Hematopoietic multipotent progenitor cell treated with erythropoietin and hydrocortisone succinate and interleukin-3 and kit ligand, for 17 days (in vitro differentiated cells): ENCODE results near the gene TRIM42.

Experiments used
- DNase-seq: peaks from one replicate; pipeline ENCODE4 v3.0.0-alpha.2; 2015; ENCODE audit warnings: low spot score

Gene TRIM42

GRCh38 chr3:140677764-140678163 lies at the start of gene TRIM42:
TRIM42 (plus strand) TSS chr3:140678064; CDS start chr3:140678230, 166 bp downstream.
- no peak for DNase-seq

DNA sequence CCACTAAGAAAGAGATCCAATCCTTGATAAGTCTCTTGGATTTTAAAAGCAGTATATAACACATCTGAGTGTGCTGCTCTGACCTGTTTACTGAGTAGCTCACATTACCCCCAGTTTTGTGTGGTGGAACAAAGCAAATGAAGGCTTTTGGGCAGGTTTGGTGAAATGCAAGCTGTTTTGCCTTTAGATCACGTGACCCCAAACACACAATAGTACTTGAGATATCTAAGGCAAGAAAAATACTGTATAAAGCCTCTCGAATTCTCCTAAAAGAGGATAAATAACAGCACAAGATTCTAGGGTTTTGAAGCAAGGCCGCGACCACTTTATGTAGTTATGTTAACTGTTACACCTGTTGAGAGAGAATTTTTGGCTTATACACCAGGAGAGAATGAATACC lies 49.3 kb upstream of the TRIM42 start:
- DNase-seq, result no peak

- no peak for DNase-seq
Measured at GRCh38 chr3:140629357-140630137, 48.3 kb upstream of the TRIM42 start.

- DNase-seq, result no peak
Measured at GRCh38 chr3:140630366-140630765, 47.5 kb upstream of the TRIM42 start.

- DNase-seq, result no peak
Measured at GRCh38 chr3:140630866-140631265, 47.0 kb upstream of the TRIM42 start.

GRCh38 chr3:140635276-140635675 lies 42.6 kb upstream of the TRIM42 start:
- DNase-seq, result no peak

GRCh38 chr3:140636406-140637138 lies 41.3 kb upstream of the TRIM42 start:
- no peak for DNase-seq

- no peak for DNase-seq
Measured at GRCh38 chr3:140651287-140651686, 26.6 kb upstream of the TRIM42 start.

- DNase-seq, result no peak
Measured at GRCh38 chr3:140655678-140656077, 22.2 kb upstream of the TRIM42 start.

GRCh38 chr3:140664111-140664510 lies 13.8 kb upstream of the TRIM42 start:
- no peak for DNase-seq

- no peak for DNase-seq
Measured at GRCh38 chr3:140682586-140682985, 4.7 kb downstream of the TRIM42 start.

- DNase-seq, result no peak
Measured at GRCh38 chr3:140686128-140686527, 8.3 kb downstream of the TRIM42 start.

DNA sequence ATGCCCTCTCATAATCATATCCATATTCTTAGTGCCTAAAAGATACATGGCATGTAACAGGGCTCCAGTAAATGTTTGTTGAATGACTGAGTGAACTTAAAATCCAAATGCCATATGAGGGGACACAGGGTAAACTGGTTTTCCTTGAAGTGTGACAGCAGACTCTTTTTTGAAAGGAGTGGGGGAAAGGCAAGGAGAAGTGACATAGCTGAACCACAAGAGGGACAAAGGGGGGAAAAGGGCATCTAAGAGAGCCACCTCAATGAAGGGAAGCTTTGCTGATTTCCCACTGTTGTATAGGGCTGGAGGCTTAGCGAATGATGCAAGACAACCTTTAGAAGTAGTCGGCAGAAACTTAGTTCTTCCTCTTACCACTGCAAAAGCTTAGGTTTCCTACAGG lies 9.1 kb downstream of the TRIM42 start:
- no peak for DNase-seq

DNA sequence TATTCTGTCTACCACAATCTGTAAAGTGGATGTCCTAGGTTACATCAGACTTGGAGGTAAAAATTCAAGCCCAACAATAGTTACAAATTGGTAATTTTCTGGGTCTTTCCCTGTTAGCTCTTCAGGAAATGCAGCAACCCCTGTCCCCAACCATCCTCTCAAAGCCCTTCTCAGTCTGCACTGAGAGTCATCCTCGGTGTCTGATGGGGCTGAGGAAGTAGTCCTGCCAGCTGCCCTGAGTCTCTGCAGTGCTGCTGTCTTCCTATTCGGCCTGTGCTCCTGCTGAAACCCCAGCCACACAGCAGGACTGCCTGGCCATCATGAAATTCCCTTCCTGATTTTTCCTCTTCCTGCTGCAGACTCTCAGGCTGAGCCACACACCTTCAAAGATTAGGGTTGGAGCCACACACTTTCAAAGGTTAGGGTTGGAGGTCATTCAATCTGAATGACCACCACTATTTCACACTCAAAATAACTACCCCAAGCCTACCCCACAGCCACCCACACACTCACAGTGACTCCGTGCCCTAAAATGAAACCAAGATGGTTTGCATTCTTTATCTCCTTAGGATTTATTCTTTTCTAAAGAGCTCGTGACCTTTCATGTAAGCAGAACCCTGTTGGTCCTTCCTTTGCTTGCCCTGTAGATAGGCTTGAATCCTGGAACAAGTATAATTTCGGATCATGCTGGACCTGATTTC lies 17.6 kb downstream of the TRIM42 start:
- no peak for DNase-seq

- no peak for DNase-seq
Measured at GRCh38 chr3:140699516-140700231, 21.8 kb downstream of the TRIM42 start.

DNA sequence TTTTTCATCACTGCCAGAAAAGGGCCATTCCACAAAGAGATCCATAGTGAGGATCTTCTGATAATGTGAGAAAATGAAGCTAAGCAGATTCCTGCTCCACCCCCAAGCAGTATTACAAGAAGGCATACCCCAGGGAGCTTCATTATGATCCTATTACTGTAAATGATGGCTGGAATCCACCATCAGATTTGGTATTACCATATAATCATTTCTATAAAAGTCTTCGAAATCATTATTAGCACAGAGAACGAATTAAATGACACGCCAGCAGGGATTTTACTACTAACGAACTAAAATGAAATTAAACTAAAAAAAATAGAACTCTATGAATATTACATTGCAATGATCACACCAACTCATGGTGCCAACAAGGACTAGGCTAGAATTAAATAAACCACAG lies 24.4 kb downstream of the TRIM42 start:
- DNase-seq, result no peak

- DNase-seq, result no peak
Measured at GRCh38 chr3:140703496-140703895, 25.6 kb downstream of the TRIM42 start.

GRCh38 chr3:140704733-140705132 lies 26.9 kb downstream of the TRIM42 start:
- DNase-seq, result no peak

DNA sequence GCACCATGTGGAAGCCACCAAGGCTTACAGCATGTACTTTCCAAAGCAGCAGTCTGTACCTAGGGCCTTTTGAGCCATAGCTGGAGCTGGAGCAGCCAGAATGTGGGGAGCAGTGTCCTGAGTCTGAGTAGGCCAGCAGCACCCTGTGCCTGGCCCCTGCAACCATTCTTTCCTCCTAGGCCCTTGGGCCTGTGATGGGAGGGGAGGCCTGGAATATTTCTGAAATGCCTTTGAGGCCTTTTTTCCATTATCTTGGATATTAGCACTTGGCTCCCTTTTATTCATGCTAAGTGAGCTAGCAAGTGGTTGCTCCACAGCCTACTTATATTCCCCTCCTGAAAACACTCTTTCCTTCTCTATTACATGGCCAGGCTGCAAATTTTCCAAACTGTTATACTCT lies 28.1 kb downstream of the TRIM42 start:
- no peak for DNase-seq

- DNase-seq, result no peak
Measured at GRCh38 chr3:140706360-140706759, 28.5 kb downstream of the TRIM42 start.

- DNase-seq, result no peak
Measured at GRCh38 chr3:140708815-140709214, 31.0 kb downstream of the TRIM42 start.

DNA sequence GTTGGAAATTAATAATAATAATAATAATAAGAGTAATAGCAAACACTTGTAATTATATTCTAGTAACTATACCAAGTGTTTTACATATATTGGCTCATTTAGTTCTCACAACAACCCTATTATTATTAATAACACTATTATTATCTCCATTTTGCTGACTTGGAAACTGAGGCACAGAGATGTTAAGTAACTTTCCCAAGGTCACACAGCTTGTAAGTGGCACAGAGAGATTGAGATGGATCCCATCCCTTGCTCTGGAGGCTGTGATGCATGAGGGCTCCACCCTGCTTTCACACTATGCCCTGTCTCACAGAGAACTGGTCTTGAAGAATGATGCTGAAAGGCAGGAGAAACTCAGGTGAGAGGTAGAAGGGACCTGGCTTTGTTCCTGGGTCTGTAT lies 31.9 kb downstream of the TRIM42 start:
- no peak for DNase-seq
